Cardiac muscle cell (in vitro differentiated cells and primary cell): Measurements from ENCODE around the gene RAB7B. TPM values are rescaled to one million over a fixed set of nuclear protein-coding genes. Genes with fewer than 3 reads are reported as not detected.

Experiments
- DNase-seq, 2 donors: peaks; one replicate each; pipeline versions ENCODE4 v3.0.0 to v3.0.0-alpha.2; 2010 to 2017; ENCODE audit warnings: low read depth in 1 of 2, low spot score in 1 of 2
- H3K27ac ChIP-seq: fragments of 200-600 bp; sonication (generic); 2 replicates; pipeline ENCODE4 v1.5.1; 2016
- H3K27me3 ChIP-seq: fragments of 200-600 bp; sonication (generic); 2 replicates; pipeline ENCODE4 v1.6.0; 2016; ENCODE audit warnings: control low read depth
- H3K36me3 ChIP-seq: fragments of 200-600 bp; sonication (generic); 2 replicates; pipeline ENCODE4 v1.5.1; 2016; ENCODE audit warnings: control low read depth
- H3K4me1 ChIP-seq: fragments of 200-600 bp; sonication (generic); 2 replicates; pipeline ENCODE4 v1.8.1; 2017; ENCODE audit warnings: low read depth, mild to moderate bottlenecking, mixed run types
- H3K4me3 ChIP-seq: fragments of 200-600 bp; sonication (generic); 2 replicates; pipeline ENCODE4 v1.5.1; 2016; ENCODE audit warnings: mild to moderate bottlenecking
- H3K9me3 ChIP-seq: fragments of 200-600 bp; sonication (generic); 2 replicates; pipeline ENCODE4 v1.5.1; 2017; ENCODE audit warnings: low read depth, mild to moderate bottlenecking, control low read depth
- CTCF ChIP-seq: IDR thresholded peaks from 2 replicates; pipeline ENCODE4 v1.5.1; 2012; ENCODE audit warnings: low read depth, mild to moderate bottlenecking, low read length
- polyA plus RNA-seq: library from polyadenylated mRNA; unstranded; fragments of >200 nt; fragmentation: Nextera tagmentation; extraction: Ambion mirVana; gene quantifications from 2 replicates; pipeline ENCODE4 v1.2.1, GENCODE V29; 2016
- total RNA-seq: library from RNA; depleted of rRNA; stranded (reverse); fragments of >200 nt; gene quantifications from 2 replicates; pipeline ENCODE4 v1.2.3, GENCODE V29; 2016

Gene RAB7B
- total and polyA plus RNA-seq, 2 experiments from 2014 or later = 1.2 to 2.2 TPM

GRCh38 chr1:206037581-206037980, 34.4 kb upstream of the RAB7B start:
- Histone ChIP-seq H3K9me3 (no peaks in the 10 kb centered on the region), H3K27me3 (no peaks in the 10 kb centered on the region), H3K4me3 (no peak overlapping the region), H3K27ac (no peak overlapping the region), H3K4me1 (peaks cover 26% of the 10 kb centered on the region), H3K36me3 (no peaks in the 10 kb centered on the region)
- TF ChIP-seq CTCF = no peak
- DNase-seq = no peak

GRCh38 chr1:206036663-206037455, 33.7 kb upstream of the RAB7B start:
- no peaks in the 10 kb centered on the region for H3K27me3 ChIP-seq

GRCh38 chr1:206035027-206035426, 31.8 kb upstream of the RAB7B start:
- TF ChIP-seq CTCF = no peak
- DNase-seq = no peak

More at GRCh38 chr1:206036663-206037455, 33.7 kb upstream of the RAB7B start:
- H3K27ac ChIP-seq = no peak overlapping the region
- H3K36me3 ChIP-seq = no peaks in the 10 kb centered on the region
- no peak for TF ChIP-seq CTCF
- H3K4me1 ChIP-seq = peaks cover 33% of the 10 kb centered on the region
- no peak for DNase-seq
- H3K4me3 ChIP-seq = no peak overlapping the region
- H3K9me3 ChIP-seq = no peaks in the 10 kb centered on the region

GRCh38 chr1:206032380-206033140, 29.4 kb upstream of the RAB7B start:
- no peaks in the 10 kb centered on the region for H3K27me3 ChIP-seq
- no peak overlapping the region for H3K4me3 ChIP-seq
- no peaks in the 10 kb centered on the region for H3K9me3 ChIP-seq
- peaks cover 21% of the 10 kb centered on the region for H3K4me1 ChIP-seq
- TF ChIP-seq CTCF = no peak
- no peaks in the 10 kb centered on the region for H3K36me3 ChIP-seq
- no peak overlapping the region for H3K27ac ChIP-seq
- no peak for DNase-seq

More at GRCh38 chr1:206035027-206035426, 31.8 kb upstream of the RAB7B start:
- no peak overlapping the region for H3K4me3 ChIP-seq
- no peaks in the 10 kb centered on the region for H3K36me3 ChIP-seq
- no peaks in the 10 kb centered on the region for H3K27me3 ChIP-seq
- peaks cover 33% of the 10 kb centered on the region for H3K4me1 ChIP-seq
- no peaks in the 10 kb centered on the region for H3K9me3 ChIP-seq
- no peak overlapping the region for H3K27ac ChIP-seq

GRCh38 chr1:206030714-206031113, 27.5 kb upstream of the RAB7B start:
- peak; percentile 76 to 89 for DNase-seq
- peak; percentile 97 for TF ChIP-seq CTCF
- H3K27ac ChIP-seq = no peak overlapping the region
- H3K4me1 ChIP-seq = peaks cover 11% of the 10 kb centered on the region
- no peaks in the 10 kb centered on the region for H3K27me3 ChIP-seq
- H3K36me3 ChIP-seq = no peaks in the 10 kb centered on the region
- H3K4me3 ChIP-seq = no peak overlapping the region
- no peaks in the 10 kb centered on the region for H3K9me3 ChIP-seq
